ENCODE data around the gene PGAM1.

DNA sequence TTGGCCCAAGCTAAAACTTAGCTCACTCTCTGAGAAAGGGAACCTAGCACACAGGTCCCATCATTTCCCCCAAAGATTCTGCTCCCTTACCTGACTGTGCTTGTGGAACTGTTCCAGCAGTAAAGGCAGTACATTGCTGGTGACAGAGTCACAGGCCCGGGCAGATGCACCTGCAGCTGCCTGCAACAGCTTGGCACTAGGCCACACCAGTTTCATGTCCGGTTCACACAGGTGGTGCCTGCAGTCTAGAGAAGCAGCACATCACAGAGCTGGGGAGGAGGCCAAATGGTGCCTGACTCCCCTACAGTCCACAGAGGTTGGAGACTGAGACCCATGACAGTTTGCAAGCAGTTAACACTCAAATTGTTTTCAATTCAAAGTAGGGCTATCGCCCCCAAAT lies 42.2 kb downstream of the PGAM1 start:
- TF ChIP-seq, protein P1, sequence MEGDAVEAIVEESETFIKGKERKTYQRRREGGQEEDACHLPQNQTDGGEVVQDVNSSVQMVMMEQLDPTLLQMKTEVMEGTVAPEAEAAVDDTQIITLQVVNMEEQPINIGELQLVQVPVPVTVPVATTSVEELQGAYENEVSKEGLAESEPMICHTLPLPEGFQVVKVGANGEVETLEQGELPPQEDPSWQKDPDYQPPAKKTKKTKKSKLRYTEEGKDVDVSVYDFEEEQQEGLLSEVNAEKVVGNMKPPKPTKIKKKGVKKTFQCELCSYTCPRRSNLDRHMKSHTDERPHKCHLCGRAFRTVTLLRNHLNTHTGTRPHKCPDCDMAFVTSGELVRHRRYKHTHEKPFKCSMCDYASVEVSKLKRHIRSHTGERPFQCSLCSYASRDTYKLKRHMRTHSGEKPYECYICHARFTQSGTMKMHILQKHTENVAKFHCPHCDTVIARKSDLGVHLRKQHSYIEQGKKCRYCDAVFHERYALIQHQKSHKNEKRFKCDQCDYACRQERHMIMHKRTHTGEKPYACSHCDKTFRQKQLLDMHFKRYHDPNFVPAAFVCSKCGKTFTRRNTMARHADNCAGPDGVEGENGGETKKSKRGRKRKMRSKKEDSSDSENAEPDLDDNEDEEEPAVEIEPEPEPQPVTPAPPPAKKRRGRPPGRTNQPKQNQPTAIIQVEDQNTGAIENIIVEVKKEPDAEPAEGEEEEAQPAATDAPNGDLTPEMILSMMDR (IDR thresholded peaks at IDR 0.05) = no peak
- TF ChIP-seq POLR2A (IDR thresholded peaks at IDR 0.05) = no peak
